ENCODE data around the gene RXRA. TPM values are rescaled to one million over a fixed set of nuclear protein-coding genes. Genes with fewer than 3 reads are reported as not detected.
A peak's percentile ranks its signal among the peaks of the same experiment; 100 is the strongest.

RXRA gene
- total RNA-seq, 6 donors from 2014 or later = 43.8 to 92.7 (median 74.1) TPM

DNA sequence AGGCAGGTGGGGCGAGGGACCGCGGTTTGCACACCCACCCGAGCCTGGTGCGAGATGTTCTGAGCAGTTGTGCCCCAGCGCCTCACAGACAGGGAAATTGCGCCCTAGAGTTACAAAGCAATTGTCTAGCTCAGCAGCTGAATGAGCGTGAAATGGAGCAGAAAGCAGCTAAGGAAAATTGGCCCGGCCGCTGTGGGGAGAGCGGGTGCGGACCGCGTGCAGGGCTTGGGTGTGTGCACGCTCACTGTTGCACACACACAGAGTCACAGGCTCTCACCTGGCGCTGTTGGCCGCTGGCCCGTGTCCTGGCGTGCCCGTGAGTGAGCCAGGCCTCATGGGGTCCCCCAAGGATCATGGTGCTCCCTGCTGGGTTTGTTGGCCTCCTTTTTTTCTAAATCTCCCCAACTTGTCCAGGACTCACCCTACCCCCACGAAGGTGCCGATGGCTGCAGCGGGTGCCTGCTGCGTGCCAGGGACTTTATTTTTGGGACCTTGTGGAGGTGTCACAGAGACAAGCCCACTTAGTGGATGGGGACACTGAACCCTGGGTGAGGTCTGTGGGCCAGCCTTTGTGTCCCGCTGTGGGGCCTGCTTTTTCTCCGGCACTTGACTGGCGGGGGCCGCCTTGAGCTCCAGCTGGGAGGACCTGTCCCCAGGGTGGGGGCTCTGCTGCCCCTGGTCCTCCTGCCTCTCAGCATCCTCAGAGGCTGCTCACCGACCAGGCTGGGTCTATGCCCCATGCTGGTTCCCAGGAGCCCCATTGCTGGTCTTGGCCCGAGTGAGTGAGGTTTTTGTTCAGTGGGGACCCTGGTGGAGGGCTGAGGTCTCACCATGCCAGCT is 5.2 kb downstream of the RXRA start:
- WGBS, 2 donors = 85 to 95% methylated on average over 13 to 30 of the region's 30 CpGs
- DNase-seq (peak in 1 of 2 donors; percentile 76), ATAC-seq (ENCODE audit: low FRiP score in 2 of 2) (no peak)
- Histone ChIP-seq H3K9me3 (no peaks in the 10 kb centered on the region), H3K27me3 (no peaks in the 10 kb centered on the region), H3K27ac (no peak overlapping the region), H3K4me3 (no peak overlapping the region), H3K36me3 (no peaks in the 10 kb centered on the region), H3K4me1 (peaks cover 74 to 90% (median 78%) of the 10 kb centered on the region in 4 donors)
- TF ChIP-seq POLR2AphosphoS5 (IDR thresholded peaks at IDR 0.05) (no peak), CTCF (IDR thresholded peaks at IDR 0.05) (no peak), POLR2A (IDR thresholded peaks at IDR 0.05) (no peak), EP300 (IDR thresholded peaks at IDR 0.05) (no peak)

DNA sequence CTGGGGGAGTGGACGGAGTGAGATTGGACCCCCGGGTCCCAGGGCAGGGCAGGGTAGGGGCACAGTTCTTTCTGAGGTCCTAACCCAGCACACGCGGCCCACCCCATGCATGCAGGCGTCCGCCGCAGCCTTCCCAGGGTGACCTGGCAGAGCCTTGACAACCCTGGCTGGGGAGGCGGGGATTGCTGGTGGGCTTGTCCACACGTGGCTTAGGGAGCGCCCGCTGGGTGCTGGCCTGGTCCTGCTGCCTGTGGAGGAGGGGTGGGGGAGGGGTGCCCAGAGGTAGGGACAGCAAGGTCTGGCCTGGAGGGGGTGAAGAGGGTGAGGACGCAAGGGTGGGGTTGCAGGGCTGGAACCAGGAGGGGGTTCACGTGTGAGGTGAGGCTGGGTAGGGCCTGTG is 6.0 kb downstream of the RXRA start:
- DNase-seq = peak in 1 of 2 donors; percentile 60
- H3K27ac ChIP-seq = no peak overlapping the region
- TF ChIP-seq EP300 (IDR thresholded peaks at IDR 0.05) (no peak), POLR2AphosphoS5 (IDR thresholded peaks at IDR 0.05) (no peak), POLR2A (IDR thresholded peaks at IDR 0.05) (no peak), CTCF (IDR thresholded peaks at IDR 0.05) (no peak)
- H3K27me3 ChIP-seq = no peaks in the 10 kb centered on the region
- WGBS, 2 donors = 82 to 88% methylated on average over 4 to 13 of the region's 13 CpGs
- no peaks in the 10 kb centered on the region for H3K9me3 ChIP-seq
- H3K36me3 ChIP-seq = no peaks in the 10 kb centered on the region
- no peak overlapping the region for H3K4me3 ChIP-seq
- H3K4me1 ChIP-seq = peaks cover 80 to 95% (median 83%) of the 10 kb centered on the region in 4 donors
- ATAC-seq (ENCODE audit: low FRiP score in 2 of 2) = no peak

DNA sequence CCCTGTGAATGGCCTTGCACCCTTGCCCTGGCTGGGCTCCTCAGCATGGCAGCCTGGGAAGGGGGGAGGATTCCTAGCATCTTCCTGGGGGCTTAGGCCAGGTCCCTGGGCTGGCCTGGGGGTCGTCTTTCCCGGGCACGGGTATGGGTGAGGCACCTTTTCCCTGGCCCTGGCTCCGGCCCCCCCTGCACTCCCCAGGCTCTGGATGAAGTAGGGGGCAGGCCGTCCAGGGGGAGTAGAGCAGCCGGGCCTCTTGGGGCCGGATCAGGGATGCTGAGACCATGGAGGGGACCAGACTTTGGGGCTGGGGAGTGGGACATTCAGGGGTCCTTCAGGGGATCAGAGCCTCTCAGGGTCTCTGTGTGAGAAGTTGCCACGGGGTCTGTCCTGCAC is 6.6 kb downstream of the RXRA start:
- DNase-seq (peak in 1 of 2 donors; percentile 52), ATAC-seq (ENCODE audit: low FRiP score in 2 of 2) (no peak)
- H3K27ac ChIP-seq = peak overlapping the region in 1 of 4 donors; percentile 40
- 45 to 77% methylated on average over 4 to 8 of the region's 8 CpGs for WGBS, 2 donors
- H3K4me1 ChIP-seq = peaks cover 77 to 95% (median 80%) of the 10 kb centered on the region in 4 donors
- no peak overlapping the region for H3K4me3 ChIP-seq
- no peaks in the 10 kb centered on the region for H3K27me3 ChIP-seq
- H3K9me3 ChIP-seq = no peaks in the 10 kb centered on the region
- no peaks in the 10 kb centered on the region for H3K36me3 ChIP-seq
- no peak for TF ChIP-seq POLR2AphosphoS5 (IDR thresholded peaks at IDR 0.05)
- no peak for TF ChIP-seq POLR2A (IDR thresholded peaks at IDR 0.05)
- TF ChIP-seq EP300 (IDR thresholded peaks at IDR 0.05) = no peak
- TF ChIP-seq CTCF (IDR thresholded peaks at IDR 0.05) = no peak

DNA sequence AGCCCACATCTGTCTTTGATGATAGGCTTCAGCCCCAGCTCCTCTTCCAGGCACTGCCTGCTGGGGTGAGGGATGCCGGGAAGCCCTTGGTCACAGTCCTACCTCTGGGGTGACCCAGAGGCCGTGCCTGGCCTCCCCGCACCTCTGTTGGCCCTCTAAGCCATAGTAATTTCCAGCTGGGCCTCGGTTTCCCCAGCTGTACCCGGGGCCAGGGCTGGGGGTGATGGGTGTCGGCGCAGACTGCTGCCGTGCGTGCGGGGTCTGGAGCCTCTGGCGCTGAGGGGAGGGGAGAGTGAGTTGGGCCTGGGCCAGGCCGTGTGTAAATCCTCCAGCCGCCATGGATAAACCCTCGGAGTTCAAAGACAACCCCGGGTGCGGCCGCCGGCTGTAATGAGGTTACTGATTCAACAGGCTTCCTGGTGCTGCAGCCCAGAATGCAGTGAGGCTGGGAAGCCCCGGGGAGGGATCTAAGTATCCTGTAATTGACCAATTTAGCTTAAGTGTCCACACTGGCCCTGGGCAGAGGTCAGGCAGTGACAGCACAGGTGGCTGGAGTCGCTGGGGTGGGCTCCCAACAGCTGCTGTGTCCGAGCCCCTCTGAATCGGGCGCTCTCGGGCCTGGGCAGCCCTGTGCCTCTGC is 7.1 kb downstream of the RXRA start:
- peaks cover 77 to 95% (median 80%) of the 10 kb centered on the region in 4 donors for H3K4me1 ChIP-seq
- peak in 1 of 2 donors; percentile 4 for ATAC-seq (ENCODE audit: low FRiP score in 2 of 2)
- H3K36me3 ChIP-seq = no peaks in the 10 kb centered on the region
- peak overlapping the region in 1 of 4 donors; percentile 40 for H3K27ac ChIP-seq
- DNase-seq = peak; percentile 50 to 62
- 41 to 62% methylated on average over 8 to 18 of the region's 24 CpGs for WGBS, 2 donors
- H3K27me3 ChIP-seq = no peaks in the 10 kb centered on the region
- no peaks in the 10 kb centered on the region for H3K9me3 ChIP-seq
- TF ChIP-seq EP300 (IDR thresholded peaks at IDR 0.05) (no peak), POLR2A (IDR thresholded peaks at IDR 0.05) (no peak), CTCF (IDR thresholded peaks at IDR 0.05) (no peak), POLR2AphosphoS5 (IDR thresholded peaks at IDR 0.05) (no peak)
- no peak overlapping the region for H3K4me3 ChIP-seq

Data from upper lobe of left lung (tissue), 6 donors.